Dendritic cell treated with granulocyte-macrophage colony-stimulating factor and Interleukin-4, amounts not matched to agents 40 ng/mL and 50 ng/mL, for 4 days (primary cell): Measurements from ENCODE around the gene FARS2.
A peak's percentile ranks its signal among the peaks of the same experiment; 100 is the strongest.

Experiments used
- H3K27ac Mint-ChIP-seq: one replicate; pipeline ENCODE4 v1.8.0; 2022; ENCODE audit warnings: mild to moderate bottlenecking, mixed read lengths
- H3K27me3 Mint-ChIP-seq: one replicate; pipeline ENCODE4 v1.8.0; 2022; ENCODE audit warnings: mild to moderate bottlenecking, mixed read lengths
- H3K36me3 Mint-ChIP-seq: one replicate; pipeline ENCODE4 v1.8.0; 2022; ENCODE audit warnings: low read depth, mixed read lengths
- H3K4me1 Mint-ChIP-seq: one replicate; pipeline ENCODE4 v1.8.0; 2022; ENCODE audit warnings: low read depth, mixed read lengths
- H3K4me3 Mint-ChIP-seq: one replicate; pipeline ENCODE4 v1.8.0; 2022; ENCODE audit warnings: mild to moderate bottlenecking, moderate library complexity, mixed read lengths
- H3K9me3 Mint-ChIP-seq: one replicate; pipeline ENCODE4 v1.8.0; 2022; ENCODE audit warnings: mixed read lengths
- intact Hi-C: fragments of 100-400 bp; cut with micrococcal nuclease; formaldehyde crosslinking; loops from one replicate; pipeline ENCODE4 v1.15.0; 2022

Gene FARS2

GRCh38 chr6:5367510-5367909 lies 106.2 kb downstream of the FARS2 start:
- Mint-ChIP-seq H3K4me3 (no peak overlapping the region), H3K27me3 (no peaks in the 10 kb centered on the region), H3K9me3 (no peaks in the 10 kb centered on the region), H3K36me3 (peaks cover 20% of the 10 kb centered on the region), H3K4me1 (no peaks in the 10 kb centered on the region), H3K27ac (no peak overlapping the region)
- intact Hi-C loops, result no loop called here

GRCh38 chr6:5373430-5373829 lies 112.1 kb downstream of the FARS2 start:
- no peaks in the 10 kb centered on the region for H3K4me1 Mint-ChIP-seq
- peaks cover 13% of the 10 kb centered on the region for H3K36me3 Mint-ChIP-seq
- H3K4me3 Mint-ChIP-seq, result no peak overlapping the region
- no peak overlapping the region for H3K27ac Mint-ChIP-seq
- intact Hi-C loops, result loop anchor here (10.0 kb wide), 1 partner anchor 319 kb away; no protein-coding TSS in a partner anchor
- no peaks in the 10 kb centered on the region for H3K27me3 Mint-ChIP-seq
- H3K9me3 Mint-ChIP-seq, result no peaks in the 10 kb centered on the region

DNA sequence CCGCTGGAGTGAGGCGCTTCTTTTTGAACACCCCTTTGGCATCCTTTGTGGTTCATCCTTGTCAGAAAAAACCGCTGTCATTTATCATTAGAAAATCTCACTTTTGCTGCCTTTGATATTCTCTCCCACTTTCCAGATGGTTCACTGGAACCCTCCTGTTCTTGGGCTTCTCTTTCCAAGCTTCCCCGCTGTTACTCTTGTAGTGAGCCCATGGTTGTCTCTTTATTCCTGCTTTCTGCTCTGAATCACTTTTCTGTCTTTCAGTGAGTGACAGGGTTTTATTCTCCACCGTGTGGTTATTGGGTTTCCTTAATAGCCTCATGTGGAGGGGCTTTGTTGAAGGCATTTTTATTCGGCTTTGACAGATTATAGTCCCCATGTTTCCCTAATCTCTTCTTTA lies 117.0 kb downstream of the FARS2 start:
- Mint-ChIP-seq H3K27ac (no peak overlapping the region), H3K4me1 (no peaks in the 10 kb centered on the region), H3K36me3 (no peaks in the 10 kb centered on the region), H3K27me3 (no peaks in the 10 kb centered on the region), H3K9me3 (no peaks in the 10 kb centered on the region), H3K4me3 (no peak overlapping the region)
- intact Hi-C loops, result loop anchor here (5.0 to 10.0 kb wide), 2 partner anchors 161 to 324 kb away; no protein-coding TSS in a partner anchor

GRCh38 chr6:5379647-5380242 lies 118.4 kb downstream of the FARS2 start:
- intact Hi-C loops, result loop anchor here (1.0 to 10.0 kb wide), 3 partner anchors 162 to 325 kb away; no protein-coding TSS in a partner anchor
- Mint-ChIP-seq H3K36me3 (no peaks in the 10 kb centered on the region), H3K9me3 (no peaks in the 10 kb centered on the region), H3K27ac (no peak overlapping the region), H3K4me1 (no peaks in the 10 kb centered on the region), H3K27me3 (no peaks in the 10 kb centered on the region), H3K4me3 (no peak overlapping the region)

- Mint-ChIP-seq H3K9me3 (no peaks in the 10 kb centered on the region), H3K27ac (no peak overlapping the region), H3K27me3 (no peaks in the 10 kb centered on the region)
Measured at GRCh38 chr6:5383856-5384255, 122.5 kb downstream of the FARS2 start.

DNA sequence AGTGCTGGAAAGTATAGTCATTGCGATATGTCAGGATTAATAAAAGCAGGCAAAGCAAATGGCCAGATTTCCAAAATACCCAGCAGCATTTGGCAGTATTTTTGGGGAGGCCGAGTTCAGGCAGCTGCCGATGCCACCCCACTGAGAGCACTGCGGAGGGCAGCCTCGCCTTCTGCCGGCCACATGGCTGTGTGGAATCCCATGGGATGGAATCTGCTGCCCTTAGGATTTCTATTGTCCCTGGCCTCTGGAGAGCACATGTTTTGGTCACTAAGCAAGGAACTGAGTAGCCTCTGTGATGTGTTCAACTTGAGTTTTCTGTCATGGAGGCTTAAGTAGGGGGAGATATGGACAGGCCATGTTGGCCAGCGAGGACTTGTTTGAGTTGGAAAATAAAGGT lies 123.0 kb downstream of the FARS2 start:
- Mint-ChIP-seq H3K4me1 (no peaks in the 10 kb centered on the region), H3K27ac (no peak overlapping the region), H3K36me3 (no peaks in the 10 kb centered on the region), H3K9me3 (no peaks in the 10 kb centered on the region), H3K4me3 (no peak overlapping the region), H3K27me3 (no peaks in the 10 kb centered on the region)
- intact Hi-C loops, result no loop called here

More at GRCh38 chr6:5383856-5384255, 122.5 kb downstream of the FARS2 start:
- intact Hi-C loops, result no loop called here
- H3K4me1 Mint-ChIP-seq, result no peaks in the 10 kb centered on the region
- H3K4me3 Mint-ChIP-seq, result no peak overlapping the region
- no peaks in the 10 kb centered on the region for H3K36me3 Mint-ChIP-seq

GRCh38 chr6:5388326-5388725 lies 127.0 kb downstream of the FARS2 start:
- Mint-ChIP-seq H3K27me3 (no peaks in the 10 kb centered on the region), H3K4me1 (no peaks in the 10 kb centered on the region), H3K27ac (no peak overlapping the region), H3K4me3 (no peak overlapping the region), H3K36me3 (no peaks in the 10 kb centered on the region), H3K9me3 (no peaks in the 10 kb centered on the region)
- intact Hi-C loops, result no loop called here

DNA sequence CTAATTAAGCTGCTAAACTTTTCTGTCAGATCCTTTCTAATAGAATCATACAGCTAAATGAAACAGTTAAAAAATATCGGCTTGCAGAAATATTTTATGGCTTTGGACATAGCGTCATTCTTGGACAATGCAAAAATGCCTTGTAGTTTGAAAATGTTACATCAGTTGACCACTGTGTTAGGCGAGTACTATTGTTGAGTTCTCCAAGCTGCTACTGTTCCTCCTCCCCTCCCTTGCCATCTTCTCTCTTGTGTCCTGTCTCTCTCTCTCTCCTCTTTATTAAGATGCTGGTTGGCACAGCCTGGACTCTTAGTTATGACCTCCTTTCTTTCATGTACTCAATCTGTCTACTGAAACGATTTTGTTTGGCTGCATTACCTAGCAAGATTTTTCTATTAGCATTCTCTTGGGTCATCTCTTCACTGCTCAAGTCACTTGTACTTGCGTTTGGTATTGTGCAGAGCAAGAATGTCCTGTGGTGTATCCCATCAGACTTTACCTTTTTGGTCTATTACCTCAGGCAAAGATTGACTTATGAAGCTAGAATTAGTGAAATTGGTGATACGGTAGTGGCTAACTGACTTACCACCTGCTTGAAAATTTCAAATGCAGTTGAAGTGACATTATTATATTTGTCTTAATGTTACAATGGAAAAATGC lies 127.9 kb downstream of the FARS2 start:
- no peaks in the 10 kb centered on the region for H3K9me3 Mint-ChIP-seq
- intact Hi-C loops, result no loop called here
- no peaks in the 10 kb centered on the region for H3K36me3 Mint-ChIP-seq
- no peak overlapping the region for H3K27ac Mint-ChIP-seq
- no peak overlapping the region for H3K4me3 Mint-ChIP-seq
- no peaks in the 10 kb centered on the region for H3K4me1 Mint-ChIP-seq
- no peaks in the 10 kb centered on the region for H3K27me3 Mint-ChIP-seq

- Mint-ChIP-seq H3K9me3 (no peaks in the 10 kb centered on the region), H3K27ac (no peak overlapping the region), H3K4me1 (no peaks in the 10 kb centered on the region), H3K4me3 (no peak overlapping the region), H3K36me3 (no peaks in the 10 kb centered on the region), H3K27me3 (no peaks in the 10 kb centered on the region)
- intact Hi-C loops, result no loop called here
Measured at GRCh38 chr6:5390177-5390576, 128.9 kb downstream of the FARS2 start.

DNA sequence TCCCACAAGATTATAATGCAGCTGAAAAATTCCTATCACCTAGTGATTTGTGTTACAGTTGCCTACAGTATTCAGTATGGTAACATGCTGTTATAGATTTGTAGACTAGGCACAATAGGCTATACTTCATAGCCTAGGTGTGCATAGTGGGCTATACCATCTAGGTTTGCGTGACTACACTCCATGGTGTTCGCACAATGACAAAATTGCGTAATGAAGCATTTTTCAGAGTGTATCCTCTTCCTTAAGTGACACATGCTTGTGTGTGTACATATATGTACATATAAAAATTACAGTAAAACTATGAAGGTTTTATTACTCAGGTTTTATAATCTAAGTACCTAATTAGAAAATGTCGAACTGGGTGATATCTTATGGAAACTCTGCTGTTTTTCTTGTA lies 133.0 kb downstream of the FARS2 start:
- no peaks in the 10 kb centered on the region for H3K9me3 Mint-ChIP-seq
- no peaks in the 10 kb centered on the region for H3K27me3 Mint-ChIP-seq
- H3K36me3 Mint-ChIP-seq, result no peaks in the 10 kb centered on the region
- no peak overlapping the region for H3K27ac Mint-ChIP-seq
- intact Hi-C loops, result no loop called here
- H3K4me1 Mint-ChIP-seq, result no peaks in the 10 kb centered on the region
- no peak overlapping the region for H3K4me3 Mint-ChIP-seq

GRCh38 chr6:5395719-5396118 lies 134.4 kb downstream of the FARS2 start:
- Mint-ChIP-seq H3K27me3 (no peaks in the 10 kb centered on the region), H3K4me3 (no peak overlapping the region), H3K9me3 (no peaks in the 10 kb centered on the region), H3K4me1 (no peaks in the 10 kb centered on the region), H3K27ac (no peak overlapping the region), H3K36me3 (no peaks in the 10 kb centered on the region)
- intact Hi-C loops, result no loop called here

GRCh38 chr6:5398530-5398929 lies 137.2 kb downstream of the FARS2 start:
- H3K27me3 Mint-ChIP-seq, result no peaks in the 10 kb centered on the region
- peaks cover 9% of the 10 kb centered on the region for H3K9me3 Mint-ChIP-seq
- no peaks in the 10 kb centered on the region for H3K36me3 Mint-ChIP-seq
- intact Hi-C loops, result no loop called here
- H3K4me3 Mint-ChIP-seq, result no peak overlapping the region
- peaks cover 11% of the 10 kb centered on the region for H3K4me1 Mint-ChIP-seq
- H3K27ac Mint-ChIP-seq, result no peak overlapping the region

- no peak overlapping the region for H3K27ac Mint-ChIP-seq
- H3K9me3 Mint-ChIP-seq, result peaks cover 9% of the 10 kb centered on the region
- no peaks in the 10 kb centered on the region for H3K36me3 Mint-ChIP-seq
- intact Hi-C loops, result no loop called here
- H3K4me1 Mint-ChIP-seq, result peaks cover 12% of the 10 kb centered on the region
- H3K4me3 Mint-ChIP-seq, result no peak overlapping the region
- H3K27me3 Mint-ChIP-seq, result no peaks in the 10 kb centered on the region
Measured at GRCh38 chr6:5399391-5399790, 138.1 kb downstream of the FARS2 start.

DNA sequence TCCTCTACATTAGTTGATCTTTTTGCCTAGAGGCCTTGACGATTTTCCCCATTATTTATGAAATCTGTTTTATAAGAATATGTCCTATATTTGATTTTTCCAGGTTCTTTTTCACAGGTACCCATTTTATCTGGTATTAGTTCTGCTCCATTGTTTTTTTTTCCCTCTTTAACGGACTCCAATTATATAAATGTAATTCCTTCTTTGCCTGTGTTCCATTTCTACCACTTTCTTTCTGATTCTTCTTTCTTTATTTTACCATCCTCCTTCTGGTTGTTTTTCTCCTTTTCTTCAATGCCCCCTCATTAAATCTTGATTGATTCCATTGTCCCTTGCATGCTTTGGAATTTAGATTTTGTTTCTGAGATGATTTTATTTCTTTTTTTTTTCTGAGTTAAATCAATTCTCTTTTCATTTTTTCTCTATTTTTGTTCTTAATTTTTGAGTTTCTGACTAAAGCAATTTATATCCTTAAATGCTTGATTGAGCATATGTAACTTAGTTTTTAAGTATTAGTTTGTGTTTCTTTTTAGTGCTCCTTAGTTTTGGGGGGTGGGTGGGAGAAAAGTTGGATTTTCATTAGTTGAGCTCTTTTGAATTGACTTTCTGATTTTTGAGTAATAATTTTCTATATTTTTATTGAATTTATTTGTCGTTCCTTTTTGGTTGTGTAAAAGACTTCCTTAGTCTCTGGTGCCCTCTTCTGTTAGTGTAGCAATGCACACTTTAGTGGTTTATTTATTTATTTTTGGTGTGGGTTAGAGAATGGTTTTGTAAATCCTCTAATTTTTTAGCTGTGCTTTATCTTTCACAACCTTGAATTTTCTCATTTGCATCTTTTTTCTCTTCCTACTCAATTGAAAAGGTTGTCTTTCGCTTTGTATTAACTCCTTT lies 140.8 kb downstream of the FARS2 start:
- Mint-ChIP-seq H3K9me3 (peaks cover 9% of the 10 kb centered on the region), H3K36me3 (no peaks in the 10 kb centered on the region), H3K4me3 (no peak overlapping the region), H3K27me3 (no peaks in the 10 kb centered on the region), H3K4me1 (peaks cover 12% of the 10 kb centered on the region), H3K27ac (peak overlapping the region; percentile 39)
- intact Hi-C loops, result loop anchor here (1.0 kb wide), 1 partner anchor 259 kb away; no protein-coding TSS in a partner anchor
